ENCODE results near the gene ABCB6.
A peak's percentile ranks its signal among the peaks of the same experiment; 100 is the strongest.

The ABCB6 gene

GRCh38 chr2:219186754-219187456 lies 31.9 kb downstream of the ABCB6 start:
- no peaks in the 10 kb centered on the region for H3K79me2 ChIP-seq (ENCODE audit: insufficient read depth, low read length)
- no peak overlapping the region for H3K9ac ChIP-seq (ENCODE audit: low read depth, low read length)
- H3K4me1 ChIP-seq (ENCODE audit: insufficient read depth, low read length): no peaks in the 10 kb centered on the region
- peaks cover 26% of the 10 kb centered on the region for H3K36me3 ChIP-seq (ENCODE audit: insufficient read depth, low read length)
- ATAC-seq (ENCODE audit: insufficient read depth, low read depth) (peak; percentile 44; the same call in 2 of the 3 replicates), DNase-seq (no peak)
- TF ChIP-seq EZH2 (IDR thresholded peaks at IDR 0.05; ENCODE audit: borderline replicate concordance, low read depth, low read length, severe bottlenecking) (no peak), CTCF (IDR thresholded peaks at IDR 0.05; ENCODE audit: borderline replicate concordance, extremely low read depth, low read length, poor library complexity, severe bottlenecking) (no peak)
- H3K27ac ChIP-seq (ENCODE audit: low read length): no peak overlapping the region
- H3K27me3 ChIP-seq (ENCODE audit: insufficient read depth, low read length, poor library complexity): no peaks in the 10 kb centered on the region
- H2AFZ ChIP-seq (ENCODE audit: low read depth, low read length): no peak overlapping the region
- no peaks in the 10 kb centered on the region for H3K9me3 ChIP-seq (ENCODE audit: insufficient read depth, low read length, severe bottlenecking)
- H3K4me3 ChIP-seq (ENCODE audit: low read depth in 1 of 2, low read length in 2 of 2): no peak overlapping the region
- no peak overlapping the region for H3K4me2 ChIP-seq (ENCODE audit: insufficient read depth, low read length)
- H4K20me1 ChIP-seq (ENCODE audit: insufficient read depth, low read length): no peaks in the 10 kb centered on the region; the same call in 1 of the 2 replicates

- no peak for ATAC-seq (ENCODE audit: insufficient read depth, low read depth)
- no peak for TF ChIP-seq EZH2 (IDR thresholded peaks at IDR 0.05; ENCODE audit: borderline replicate concordance, low read depth, low read length, severe bottlenecking)
- TF ChIP-seq CTCF (IDR thresholded peaks at IDR 0.05; ENCODE audit: borderline replicate concordance, extremely low read depth, low read length, poor library complexity, severe bottlenecking): no peak
These were observed 34.6 kb downstream of the ABCB6 start for GRCh38 chr2:219184121-219184520.

GRCh38 chr2:219183151-219183772 lies 35.5 kb downstream of the ABCB6 start:
- H3K27ac ChIP-seq (ENCODE audit: low read length): no peak overlapping the region
- H3K4me3 ChIP-seq (ENCODE audit: low read depth in 1 of 2, low read length in 2 of 2): no peak overlapping the region
- no peak overlapping the region for H3K9ac ChIP-seq (ENCODE audit: low read depth, low read length)
- H4K20me1 ChIP-seq (ENCODE audit: insufficient read depth, low read length): peaks cover 25% of the 10 kb centered on the region; the same call in 1 of the 2 replicates
- DNase-seq (no peak), ATAC-seq (ENCODE audit: insufficient read depth, low read depth) (no peak)
- H3K79me2 ChIP-seq (ENCODE audit: insufficient read depth, low read length): peaks cover 22% of the 10 kb centered on the region
- H3K9me3 ChIP-seq (ENCODE audit: insufficient read depth, low read length, severe bottlenecking): no peaks in the 10 kb centered on the region
- no peaks in the 10 kb centered on the region for H3K27me3 ChIP-seq (ENCODE audit: insufficient read depth, low read length, poor library complexity)
- H2AFZ ChIP-seq (ENCODE audit: low read depth, low read length): no peak overlapping the region
- H3K36me3 ChIP-seq (ENCODE audit: insufficient read depth, low read length): peaks cover 52% of the 10 kb centered on the region
- TF ChIP-seq CTCF (IDR thresholded peaks at IDR 0.05; ENCODE audit: borderline replicate concordance, extremely low read depth, low read length, poor library complexity, severe bottlenecking): no peak
- TF ChIP-seq EZH2 (IDR thresholded peaks at IDR 0.05; ENCODE audit: borderline replicate concordance, low read depth, low read length, severe bottlenecking): no peak
- H3K4me2 ChIP-seq (ENCODE audit: insufficient read depth, low read length): no peak overlapping the region
- peaks cover 18% of the 10 kb centered on the region for H3K4me1 ChIP-seq (ENCODE audit: insufficient read depth, low read length)

More at GRCh38 chr2:219184121-219184520, 34.6 kb downstream of the ABCB6 start:
- Histone ChIP-seq H3K4me3 (ENCODE audit: low read depth in 1 of 2, low read length in 2 of 2) (no peak overlapping the region), H2AFZ (ENCODE audit: low read depth, low read length) (no peak overlapping the region), H3K79me2 (ENCODE audit: insufficient read depth, low read length) (peaks cover 13% of the 10 kb centered on the region), H3K27ac (ENCODE audit: low read length) (no peak overlapping the region), H3K9ac (ENCODE audit: low read depth, low read length) (no peak overlapping the region), H3K4me2 (ENCODE audit: insufficient read depth, low read length) (no peak overlapping the region), H3K27me3 (ENCODE audit: insufficient read depth, low read length, poor library complexity) (no peaks in the 10 kb centered on the region), H4K20me1 (ENCODE audit: insufficient read depth, low read length) (peaks cover 20% of the 10 kb centered on the region; the same call in 1 of the 2 replicates), H3K36me3 (ENCODE audit: insufficient read depth, low read length) (peaks cover 52% of the 10 kb centered on the region), H3K9me3 (ENCODE audit: insufficient read depth, low read length, severe bottlenecking) (no peaks in the 10 kb centered on the region), H3K4me1 (ENCODE audit: insufficient read depth, low read length) (peaks cover 13% of the 10 kb centered on the region)
- no peak for DNase-seq

Data from DND-41 (cell line).